22Rv1 (cell line): Measurements from ENCODE around the gene POMGNT2.

Experiments used
- CTCF ChIP-seq: fragments of 450-650 bp; IDR thresholded peaks from 2 replicates; pipeline ENCODE4 v1.5.1; 2017; ENCODE audit warnings: mild to moderate bottlenecking
- ZFX ChIP-seq: fragments of 450-650 bp; IDR thresholded peaks from 2 replicates; pipeline ENCODE4 v1.6.1; 2017; ENCODE audit warnings: antibody characterized with exemption, borderline replicate concordance

GRCh38 chr3:43053291-43053690, 52.6 kb downstream of the POMGNT2 start:
- TF ChIP-seq CTCF (no peak), ZFX (no peak)
